SK-N-MC (cell line): Measurements from ENCODE around the gene EIF5A.

Source experiments
- EZH2 ChIP-seq: fragments of 200-600 bp; sonication (generic); IDR thresholded peaks from one replicate; pipeline ENCODE4 v1.6.1; 2017; ENCODE audit warnings: antibody characterized with exemption
- FOXP2 ChIP-seq: optimal IDR thresholded peaks from 2 replicates; pipeline ENCODE3; 2011; ENCODE audit warnings: mild to moderate bottlenecking, moderate library complexity; ENCODE audit not compliant: insufficient read depth; ENCODE audit errors: extremely low read length, control extremely low read depth
- POLR2AphosphoS5 ChIP-seq: IDR thresholded peaks from 2 replicates; pipeline ENCODE4 v1.6.1; 2012; ENCODE audit warnings: mild to moderate bottlenecking, low read depth, low read length, borderline replicate concordance

GRCh38 chr17:7341842-7342241 lies 34.4 kb downstream of the EIF5A start:
- TF ChIP-seq EZH2 (no peak), POLR2AphosphoS5 (no peak), FOXP2 (no peak)
